Activated CD8-positive, alpha-beta memory T cell treated with anti-CD3 and anti-CD28 coated beads for 1 hour (primary cell): ENCODE data around the gene DUSP2.

Source experiments
- DNase-seq, 2 donors: peaks; one replicate each; pipeline ENCODE4 v3.0.0-alpha.2; 2020; ENCODE audit warnings: low read depth in 1 of 2; ENCODE audit errors: extremely low read depth in 1 of 2

DUSP2 gene

GRCh38 chr2:96105152-96105915 lies 39.9 kb downstream of the DUSP2 start:
- DNase-seq = no peak

GRCh38 chr2:96104487-96104861 lies 40.8 kb downstream of the DUSP2 start:
- DNase-seq = no peak

- DNase-seq = no peak
Measured at GRCh38 chr2:96103761-96104486, 41.3 kb downstream of the DUSP2 start.

GRCh38 chr2:96103187-96103601 lies 42.0 kb downstream of the DUSP2 start:
- DNase-seq = no peak

- no peak for DNase-seq
Measured at GRCh38 chr2:96102596-96103186, 42.5 kb downstream of the DUSP2 start.

GRCh38 chr2:96100893-96101304 lies 44.3 kb downstream of the DUSP2 start:
- no peak for DNase-seq

GRCh38 chr2:96099861-96100798 lies 45.1 kb downstream of the DUSP2 start:
- DNase-seq = no peak

- DNase-seq = no peak
Measured at GRCh38 chr2:96098900-96099590, 46.2 kb downstream of the DUSP2 start.

GRCh38 chr2:96097951-96098823 lies 47.1 kb downstream of the DUSP2 start:
- no peak for DNase-seq

GRCh38 chr2:96097441-96097840 lies 47.8 kb downstream of the DUSP2 start:
- no peak for DNase-seq

- DNase-seq = no peak
Measured at GRCh38 chr2:96095116-96095636, 50.1 kb downstream of the DUSP2 start.

- DNase-seq = no peak
Measured at GRCh38 chr2:96093528-96093927, 51.7 kb downstream of the DUSP2 start.
